Forelimb muscle (tissue), 1 donor: ENCODE data around the gene HLA-DOA. TPM values are rescaled to one million over a fixed set of nuclear protein-coding genes. Genes with fewer than 3 reads are reported as not detected.
A peak's percentile ranks its signal among the peaks of the same experiment; 100 is the strongest.

Source experiments
- DNase-seq: peaks from one replicate; pipeline ENCODE4 v3.0.0-alpha.2; 2013; ENCODE audit warnings: low read depth
- polyA plus RNA-seq: library from polyadenylated mRNA; unstranded; fragments of 120-200 nt; gene quantifications from one replicate; pipeline ENCODE4 v1.2.1, GENCODE V29; 2013; ENCODE audit not compliant: insufficient read length

HLA-DOA gene
- polyA plus RNA-seq, 1 donor, result 0.56 TPM

DNA sequence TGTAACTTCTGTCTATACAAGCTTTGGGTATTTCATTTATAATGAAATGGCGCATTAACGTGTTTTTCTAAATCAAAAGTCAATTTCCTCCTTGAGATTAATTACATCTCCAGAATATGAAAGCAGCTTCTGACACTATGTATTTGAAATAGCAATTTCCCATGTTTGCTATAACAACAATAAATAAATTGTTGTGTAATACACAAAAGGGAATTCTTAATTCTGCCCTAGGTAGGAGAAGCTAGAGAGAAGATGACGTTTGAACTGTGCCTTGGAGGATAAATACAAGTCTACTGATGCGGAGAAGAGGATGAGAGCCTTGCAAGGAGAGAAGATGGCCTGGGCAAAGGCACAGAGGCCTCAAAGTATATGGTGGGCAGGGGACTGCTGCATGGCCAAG lies 7.6 kb upstream of the HLA-DOA start:
- no peak for DNase-seq

- no peak for DNase-seq
Measured at GRCh38 chr6:33015798-33016197, 6.4 kb upstream of the HLA-DOA start.

GRCh38 chr6:33014841-33015634 lies 5.6 kb upstream of the HLA-DOA start:
- peak; percentile 67 for DNase-seq

DNA sequence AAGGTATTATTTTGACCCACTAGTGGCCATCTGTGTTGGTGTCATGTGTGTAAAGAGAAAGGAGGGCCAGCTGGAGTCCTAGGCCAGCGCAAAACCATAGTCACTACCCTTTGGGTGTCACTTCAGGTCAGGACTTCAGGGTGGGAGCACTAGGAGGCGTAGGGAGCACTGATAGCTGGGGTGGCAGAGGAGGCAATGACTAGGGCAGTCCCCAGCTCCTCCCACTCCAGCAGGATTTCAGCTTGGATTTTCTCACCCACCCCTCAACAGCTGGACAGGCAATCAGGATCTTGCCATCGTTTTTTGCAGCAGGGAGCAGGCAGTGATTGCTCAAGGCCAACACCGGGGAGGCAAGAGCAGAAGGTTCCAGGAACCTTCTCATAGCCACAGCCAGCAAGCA lies 4.2 kb upstream of the HLA-DOA start:
- no peak for DNase-seq

GRCh38 chr6:33010356-33010755 lies 965 bp upstream of the HLA-DOA start:
- DNase-seq, result no peak

- no peak for DNase-seq
Measured at GRCh38 chr6:33007831-33008400, 1.5 kb downstream of the HLA-DOA start.

GRCh38 chr6:33004940-33005339 lies 4.5 kb downstream of the HLA-DOA start:
- DNase-seq, result no peak

DNA sequence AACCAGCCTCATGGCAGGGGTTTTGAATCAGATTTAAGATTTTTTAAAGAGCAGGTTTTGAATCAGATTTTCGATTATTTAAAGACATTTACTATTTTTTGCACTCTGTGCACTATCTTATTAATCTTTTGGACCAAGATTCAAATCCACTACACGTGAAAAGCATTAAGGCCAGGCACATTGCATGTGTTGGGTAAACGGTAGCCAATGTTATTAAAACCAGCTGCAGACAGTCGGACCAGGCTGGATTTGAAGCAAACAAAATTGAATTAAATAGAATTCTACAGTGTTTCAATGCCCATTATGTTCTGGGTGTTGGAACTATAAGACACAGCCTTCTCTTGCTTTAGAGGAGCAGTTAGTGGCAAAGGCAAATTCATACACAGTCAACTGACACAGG lies 7.7 kb downstream of the HLA-DOA start:
- no peak for DNase-seq

DNA sequence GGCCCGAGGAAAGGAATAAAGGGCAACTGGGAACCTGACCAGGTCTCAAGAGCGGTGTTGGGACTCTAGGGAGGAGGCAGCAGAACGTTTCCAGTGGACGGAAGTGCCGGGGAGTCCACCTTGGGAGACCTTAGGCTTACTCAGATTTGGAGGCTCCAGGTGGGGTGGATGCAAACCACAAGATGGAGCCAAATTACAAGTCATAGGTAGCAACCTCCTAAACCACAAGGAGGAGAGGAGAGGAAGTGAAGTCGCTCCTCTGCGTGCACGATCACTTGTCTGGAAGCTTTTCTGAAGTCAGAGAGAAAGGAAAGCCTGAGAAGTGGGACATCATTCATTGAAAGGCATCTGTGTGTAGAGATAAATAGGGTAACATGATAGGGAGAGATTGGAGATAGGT lies 9.3 kb downstream of the HLA-DOA start:
- no peak for DNase-seq

DNA sequence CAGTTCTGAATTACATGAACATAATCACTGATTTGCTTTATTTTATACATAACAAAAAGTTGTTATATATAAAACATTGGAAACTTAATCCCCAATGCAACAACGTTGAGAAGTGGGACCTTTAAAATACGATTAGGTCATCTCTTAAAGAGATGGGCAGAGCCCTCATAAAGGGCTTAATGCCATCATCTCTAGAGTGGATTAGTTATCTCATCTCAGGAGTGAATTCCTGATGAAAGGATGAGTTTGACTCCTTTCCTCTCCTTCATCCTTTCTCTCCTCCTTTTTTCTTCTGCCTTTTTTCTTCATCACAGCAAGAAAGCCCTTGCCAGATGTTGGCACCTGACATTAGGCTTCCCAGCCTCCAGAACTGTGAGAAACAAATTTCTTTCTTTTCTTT lies 13.9 kb downstream of the HLA-DOA start:
- DNase-seq, result no peak

- DNase-seq, result no peak
Measured at GRCh38 chr6:32993363-32993973, 15.9 kb downstream of the HLA-DOA start.

- DNase-seq, result no peak
Measured at GRCh38 chr6:32991972-32992371, 17.4 kb downstream of the HLA-DOA start.

- DNase-seq, result no peak
Measured at GRCh38 chr6:32989368-32989767, 20.0 kb downstream of the HLA-DOA start.

DNA sequence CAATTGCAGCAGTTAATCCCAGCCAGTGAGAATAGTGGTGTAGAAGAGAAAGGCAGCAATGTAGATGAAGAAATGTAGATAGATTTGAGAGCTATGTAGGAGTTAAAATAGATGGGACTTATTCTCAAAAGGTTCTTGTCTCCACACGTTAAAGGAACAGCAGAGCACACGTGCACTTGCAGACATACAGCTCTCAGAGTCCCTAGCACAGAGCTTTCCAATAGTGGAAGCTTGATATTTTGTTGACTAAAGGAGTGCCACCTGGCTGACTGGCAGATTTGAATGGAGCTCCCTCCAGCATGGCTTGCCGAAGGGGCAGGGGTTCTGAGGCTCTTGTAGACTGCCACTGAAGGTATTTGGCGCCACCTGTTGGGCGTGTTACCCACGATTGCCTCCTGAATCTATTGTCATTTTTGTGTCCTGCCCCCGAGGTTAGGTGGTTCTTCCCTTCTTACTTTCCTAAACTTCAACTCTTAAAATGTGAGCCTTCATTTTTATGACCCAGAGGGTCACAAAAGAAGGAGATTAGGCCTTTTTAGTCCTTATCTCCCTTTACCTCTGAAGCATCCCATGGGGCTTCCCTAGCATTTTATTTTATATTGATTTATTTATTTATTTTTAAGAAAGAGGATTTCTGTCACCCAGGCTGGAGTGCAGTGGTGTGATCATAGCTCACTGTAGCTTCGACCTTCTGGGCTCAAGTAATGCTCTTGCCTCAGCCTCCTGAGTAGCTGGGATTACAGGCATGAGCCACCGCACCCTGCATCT lies 24.6 kb downstream of the HLA-DOA start:
- DNase-seq, result no peak

- DNase-seq, result no peak
Measured at GRCh38 chr6:32983964-32984621, 25.3 kb downstream of the HLA-DOA start.

GRCh38 chr6:32983493-32983848 lies 25.9 kb downstream of the HLA-DOA start:
- DNase-seq, result no peak

- DNase-seq, result no peak
Measured at GRCh38 chr6:32982702-32983492, 26.5 kb downstream of the HLA-DOA start.

DNA sequence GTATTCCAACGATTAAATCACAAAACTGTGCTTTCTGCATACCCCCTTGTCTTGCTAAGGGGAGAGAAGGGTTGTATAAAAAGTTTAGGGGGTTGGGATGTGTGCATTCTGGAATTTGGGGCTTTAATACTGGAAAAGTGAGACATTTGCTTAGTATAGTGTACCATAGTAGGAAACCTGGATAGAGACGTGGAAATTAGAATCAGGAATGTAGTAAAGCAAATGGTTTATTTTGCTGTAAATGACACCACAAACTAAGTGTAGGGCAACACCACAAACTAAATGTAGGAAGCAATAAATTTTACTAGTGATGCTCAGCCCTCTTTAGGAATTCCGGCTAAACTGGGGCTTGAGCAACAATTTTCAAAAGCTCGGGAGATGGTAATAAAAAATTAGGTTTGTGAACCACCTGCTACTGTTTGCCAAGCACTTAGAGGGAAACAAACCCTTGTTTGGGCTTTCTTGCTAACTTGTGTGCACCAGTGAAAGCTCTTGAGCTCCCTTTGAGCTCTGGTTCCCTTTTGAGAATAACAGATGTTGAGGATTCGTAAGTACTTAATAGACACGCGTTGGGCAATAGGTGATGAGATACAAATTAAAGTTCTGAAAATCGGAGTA lies 27.2 kb downstream of the HLA-DOA start:
- no peak for DNase-seq

DNA sequence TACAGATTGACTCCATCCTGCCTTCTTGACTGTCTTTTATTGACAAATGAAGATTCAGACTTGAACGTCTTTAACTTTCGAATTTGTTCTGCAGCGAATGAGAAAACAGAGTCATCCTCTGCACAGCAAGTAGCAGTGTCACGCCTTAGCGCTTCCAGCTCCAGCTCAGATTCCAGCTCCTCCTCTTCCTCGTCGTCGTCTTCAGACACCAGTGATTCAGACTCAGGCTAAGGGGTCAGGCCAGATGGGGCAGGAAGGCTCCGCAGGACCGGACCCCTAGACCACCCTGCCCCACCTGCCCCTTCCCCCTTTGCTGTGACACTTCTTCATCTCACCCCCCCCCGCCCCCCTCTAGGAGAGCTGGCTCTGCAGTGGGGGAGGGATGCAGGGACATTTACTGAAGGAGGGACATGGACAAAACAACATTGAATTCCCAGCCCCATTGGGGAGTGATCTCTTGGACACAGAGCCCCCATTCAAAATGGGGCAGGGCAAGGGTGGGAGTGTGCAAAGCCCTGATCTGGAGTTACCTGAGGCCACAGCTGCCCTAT lies 28.8 kb downstream of the HLA-DOA start:
- no peak for DNase-seq

DNA sequence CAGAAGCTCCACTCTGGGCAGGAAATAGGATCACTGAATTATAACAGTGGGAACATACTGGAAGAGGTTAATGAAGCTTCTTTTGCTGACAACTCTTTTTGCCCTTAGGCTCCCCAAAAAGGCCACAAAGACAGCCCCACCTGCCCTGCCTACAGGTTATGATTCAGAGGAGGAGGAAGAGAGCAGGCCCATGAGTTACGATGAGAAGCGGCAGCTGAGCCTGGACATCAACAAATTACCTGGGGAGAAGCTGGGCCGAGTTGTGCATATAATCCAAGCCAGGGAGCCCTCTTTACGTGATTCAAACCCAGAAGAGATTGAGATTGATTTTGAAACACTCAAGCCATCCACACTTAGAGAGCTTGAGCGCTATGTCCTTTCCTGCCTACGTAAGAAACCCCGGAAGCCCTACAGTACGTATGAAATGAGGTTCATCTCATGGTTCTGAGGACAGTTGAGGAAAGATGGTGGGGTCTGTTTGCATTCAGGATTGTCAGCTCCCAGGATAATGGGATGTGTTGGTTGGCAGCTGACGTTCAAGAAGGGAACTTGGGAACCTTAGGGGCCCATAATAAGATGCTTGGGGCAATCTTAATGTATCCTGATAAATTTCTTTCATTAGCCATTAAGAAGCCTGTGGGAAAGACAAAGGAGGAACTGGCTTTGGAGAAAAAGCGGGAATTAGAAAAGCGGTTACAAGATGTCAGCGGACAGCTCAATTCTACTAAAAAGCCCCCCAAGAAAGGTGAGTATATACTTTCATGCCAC lies 29.5 kb downstream of the HLA-DOA start:
- DNase-seq, result no peak
